H1 (cell line): ENCODE data around the gene MAST1. TPM values are rescaled to one million over a fixed set of nuclear protein-coding genes. Genes with fewer than 3 reads are reported as not detected.
A peak's percentile ranks its signal among the peaks of the same experiment; 100 is the strongest.

Source experiments
- CBX5 ChIP-seq: fragments of 300-800, 300-1000 bp; sonication (generic); IDR thresholded peaks from 2 replicates; pipeline ENCODE4 v1.7.1; 2016; ENCODE audit warnings: antibody characterized with exemption, low read length, low read depth
- CREB1 ChIP-seq: IDR thresholded peaks from 2 replicates; pipeline ENCODE4 v1.6.1; 2012; ENCODE audit warnings: inconsistent platforms
- HDAC2 ChIP-seq, 2 experiments: fragments of 300-600 bp in 1 of 2; sonication (generic) in 1 of 2; IDR thresholded peaks; 2 replicates each; pipeline ENCODE4 v1.6.1; 2011 to 2012; ENCODE audit warnings: low read depth in 2 of 2, low read length in 2 of 2, mild to moderate bottlenecking in 2 of 2, moderate library complexity in 2 of 2, borderline replicate concordance in 1 of 2, inconsistent platforms in 1 of 2
- POU5F1 ChIP-seq: IDR thresholded peaks from 2 replicates; pipeline ENCODE4 v1.6.1; 2011; ENCODE audit warnings: low read depth, mild to moderate bottlenecking, low read length, moderate library complexity
- TEAD4 ChIP-seq: IDR thresholded peaks from 2 replicates; pipeline ENCODE4 v1.6.1; 2012; ENCODE audit warnings: low read depth, low read length, inconsistent platforms, mixed read lengths
- polyA plus RNA-seq, 7 experiments: library from polyadenylated mRNA; depleted of rRNA in 3 of 7; stranded (reverse) in 5 of 7; unstranded in 2 of 7; fragments of >200 nt in 5 of 7; fragments of 200-250 nt in 2 of 7; gene quantifications; 1 replicate in 5 of 7; 2 replicates in 1 of 7; 4 replicates in 1 of 7; pipeline versions ENCODE4 v1.2.1 to v1.2.3, GENCODE V29; 2011 to 2013; ENCODE audit warnings: missing spikeins in 2 of 7, mixed read lengths in 2 of 7
- total RNA-seq: library from RNA; stranded (reverse); fragmentation: NEBNext Ultra II Directional; extraction: Animal tissue kit (Norgen Biotek cat#: 25700); gene quantifications from 2 replicates; pipeline ENCODE4 v1.2.1, GENCODE V29; 2021
- TF ChIP-seq, protein P1 (sequence below): fragments of 300-600 bp; sonication (generic); IDR thresholded peaks from 2 replicates; pipeline ENCODE4 v1.7.1; 2012; ENCODE audit warnings: low read length, moderate library complexity, mild to moderate bottlenecking, inconsistent platforms; ENCODE audit not compliant: insufficient replicate concordance
- TF ChIP-seq, protein P2 (sequence below): IDR thresholded peaks from 2 replicates; pipeline ENCODE4 v1.6.1; 2012; ENCODE audit warnings: low read length, inconsistent platforms
- TF ChIP-seq, protein P3 (sequence below): IDR thresholded peaks from 2 replicates; pipeline ENCODE4 v1.6.1; 2011; ENCODE audit warnings: low read depth, mild to moderate bottlenecking, low read length; ENCODE audit not compliant: insufficient read depth

MAST1 gene
- total and polyA plus RNA-seq, 2 of the 8 experiments (the other 6 are each of a cell fraction or from before 2014, with no cell fraction given) = 15.6 to 28.3 TPM

DNA sequence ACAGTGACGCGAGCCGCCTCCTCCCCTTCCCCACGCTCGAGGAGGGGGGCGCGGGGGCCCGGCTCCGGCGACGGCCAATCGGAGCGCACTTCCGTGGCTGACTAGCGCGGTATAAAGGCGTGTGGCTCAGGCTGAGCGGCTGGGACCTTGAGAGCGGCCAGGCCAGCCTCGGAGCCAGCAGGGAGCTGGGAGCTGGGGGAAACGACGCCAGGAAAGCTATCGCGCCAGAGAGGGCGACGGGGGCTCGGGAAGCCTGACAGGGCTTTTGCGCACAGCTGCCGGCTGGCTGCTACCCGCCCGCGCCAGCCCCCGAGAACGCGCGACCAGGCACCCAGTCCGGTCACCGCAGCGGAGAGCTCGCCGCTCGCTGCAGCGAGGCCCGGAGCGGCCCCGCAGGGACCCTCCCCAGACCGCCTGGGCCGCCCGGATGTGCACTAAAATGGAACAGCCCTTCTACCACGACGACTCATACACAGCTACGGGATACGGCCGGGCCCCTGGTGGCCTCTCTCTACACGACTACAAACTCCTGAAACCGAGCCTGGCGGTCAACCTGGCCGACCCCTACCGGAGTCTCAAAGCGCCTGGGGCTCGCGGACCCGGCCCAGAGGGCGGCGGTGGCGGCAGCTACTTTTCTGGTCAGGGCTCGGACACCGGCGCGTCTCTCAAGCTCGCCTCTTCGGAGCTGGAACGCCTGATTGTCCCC is 46.8 kb upstream of the MAST1 start, which contains the start of gene JUNB (continued):
- TF ChIP-seq HDAC2 (IDR thresholded peaks at IDR 0.05; ENCODE audit: borderline replicate concordance in 1 of 2, low read depth in 2 of 2, low read length in 2 of 2) (no peak), TEAD4 (no peak), CREB1 (peak; percentile 57; the same call in 1 of the 2 replicates), POU5F1 (no peak), CBX5 (no peak)
- TF ChIP-seq, protein P1, sequence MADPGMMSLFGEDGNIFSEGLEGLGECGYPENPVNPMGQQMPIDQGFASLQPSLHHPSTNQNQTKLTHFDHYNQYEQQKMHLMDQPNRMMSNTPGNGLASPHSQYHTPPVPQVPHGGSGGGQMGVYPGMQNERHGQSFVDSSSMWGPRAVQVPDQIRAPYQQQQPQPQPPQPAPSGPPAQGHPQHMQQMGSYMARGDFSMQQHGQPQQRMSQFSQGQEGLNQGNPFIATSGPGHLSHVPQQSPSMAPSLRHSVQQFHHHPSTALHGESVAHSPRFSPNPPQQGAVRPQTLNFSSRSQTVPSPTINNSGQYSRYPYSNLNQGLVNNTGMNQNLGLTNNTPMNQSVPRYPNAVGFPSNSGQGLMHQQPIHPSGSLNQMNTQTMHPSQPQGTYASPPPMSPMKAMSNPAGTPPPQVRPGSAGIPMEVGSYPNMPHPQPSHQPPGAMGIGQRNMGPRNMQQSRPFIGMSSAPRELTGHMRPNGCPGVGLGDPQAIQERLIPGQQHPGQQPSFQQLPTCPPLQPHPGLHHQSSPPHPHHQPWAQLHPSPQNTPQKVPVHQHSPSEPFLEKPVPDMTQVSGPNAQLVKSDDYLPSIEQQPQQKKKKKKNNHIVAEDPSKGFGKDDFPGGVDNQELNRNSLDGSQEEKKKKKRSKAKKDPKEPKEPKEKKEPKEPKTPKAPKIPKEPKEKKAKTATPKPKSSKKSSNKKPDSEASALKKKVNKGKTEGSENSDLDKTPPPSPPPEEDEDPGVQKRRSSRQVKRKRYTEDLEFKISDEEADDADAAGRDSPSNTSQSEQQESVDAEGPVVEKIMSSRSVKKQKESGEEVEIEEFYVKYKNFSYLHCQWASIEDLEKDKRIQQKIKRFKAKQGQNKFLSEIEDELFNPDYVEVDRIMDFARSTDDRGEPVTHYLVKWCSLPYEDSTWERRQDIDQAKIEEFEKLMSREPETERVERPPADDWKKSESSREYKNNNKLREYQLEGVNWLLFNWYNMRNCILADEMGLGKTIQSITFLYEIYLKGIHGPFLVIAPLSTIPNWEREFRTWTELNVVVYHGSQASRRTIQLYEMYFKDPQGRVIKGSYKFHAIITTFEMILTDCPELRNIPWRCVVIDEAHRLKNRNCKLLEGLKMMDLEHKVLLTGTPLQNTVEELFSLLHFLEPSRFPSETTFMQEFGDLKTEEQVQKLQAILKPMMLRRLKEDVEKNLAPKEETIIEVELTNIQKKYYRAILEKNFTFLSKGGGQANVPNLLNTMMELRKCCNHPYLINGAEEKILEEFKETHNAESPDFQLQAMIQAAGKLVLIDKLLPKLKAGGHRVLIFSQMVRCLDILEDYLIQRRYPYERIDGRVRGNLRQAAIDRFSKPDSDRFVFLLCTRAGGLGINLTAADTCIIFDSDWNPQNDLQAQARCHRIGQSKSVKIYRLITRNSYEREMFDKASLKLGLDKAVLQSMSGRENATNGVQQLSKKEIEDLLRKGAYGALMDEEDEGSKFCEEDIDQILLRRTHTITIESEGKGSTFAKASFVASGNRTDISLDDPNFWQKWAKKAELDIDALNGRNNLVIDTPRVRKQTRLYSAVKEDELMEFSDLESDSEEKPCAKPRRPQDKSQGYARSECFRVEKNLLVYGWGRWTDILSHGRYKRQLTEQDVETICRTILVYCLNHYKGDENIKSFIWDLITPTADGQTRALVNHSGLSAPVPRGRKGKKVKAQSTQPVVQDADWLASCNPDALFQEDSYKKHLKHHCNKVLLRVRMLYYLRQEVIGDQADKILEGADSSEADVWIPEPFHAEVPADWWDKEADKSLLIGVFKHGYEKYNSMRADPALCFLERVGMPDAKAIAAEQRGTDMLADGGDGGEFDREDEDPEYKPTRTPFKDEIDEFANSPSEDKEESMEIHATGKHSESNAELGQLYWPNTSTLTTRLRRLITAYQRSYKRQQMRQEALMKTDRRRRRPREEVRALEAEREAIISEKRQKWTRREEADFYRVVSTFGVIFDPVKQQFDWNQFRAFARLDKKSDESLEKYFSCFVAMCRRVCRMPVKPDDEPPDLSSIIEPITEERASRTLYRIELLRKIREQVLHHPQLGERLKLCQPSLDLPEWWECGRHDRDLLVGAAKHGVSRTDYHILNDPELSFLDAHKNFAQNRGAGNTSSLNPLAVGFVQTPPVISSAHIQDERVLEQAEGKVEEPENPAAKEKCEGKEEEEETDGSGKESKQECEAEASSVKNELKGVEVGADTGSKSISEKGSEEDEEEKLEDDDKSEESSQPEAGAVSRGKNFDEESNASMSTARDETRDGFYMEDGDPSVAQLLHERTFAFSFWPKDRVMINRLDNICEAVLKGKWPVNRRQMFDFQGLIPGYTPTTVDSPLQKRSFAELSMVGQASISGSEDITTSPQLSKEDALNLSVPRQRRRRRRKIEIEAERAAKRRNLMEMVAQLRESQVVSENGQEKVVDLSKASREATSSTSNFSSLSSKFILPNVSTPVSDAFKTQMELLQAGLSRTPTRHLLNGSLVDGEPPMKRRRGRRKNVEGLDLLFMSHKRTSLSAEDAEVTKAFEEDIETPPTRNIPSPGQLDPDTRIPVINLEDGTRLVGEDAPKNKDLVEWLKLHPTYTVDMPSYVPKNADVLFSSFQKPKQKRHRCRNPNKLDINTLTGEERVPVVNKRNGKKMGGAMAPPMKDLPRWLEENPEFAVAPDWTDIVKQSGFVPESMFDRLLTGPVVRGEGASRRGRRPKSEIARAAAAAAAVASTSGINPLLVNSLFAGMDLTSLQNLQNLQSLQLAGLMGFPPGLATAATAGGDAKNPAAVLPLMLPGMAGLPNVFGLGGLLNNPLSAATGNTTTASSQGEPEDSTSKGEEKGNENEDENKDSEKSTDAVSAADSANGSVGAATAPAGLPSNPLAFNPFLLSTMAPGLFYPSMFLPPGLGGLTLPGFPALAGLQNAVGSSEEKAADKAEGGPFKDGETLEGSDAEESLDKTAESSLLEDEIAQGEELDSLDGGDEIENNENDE = no peak
- TF ChIP-seq, protein P2, sequence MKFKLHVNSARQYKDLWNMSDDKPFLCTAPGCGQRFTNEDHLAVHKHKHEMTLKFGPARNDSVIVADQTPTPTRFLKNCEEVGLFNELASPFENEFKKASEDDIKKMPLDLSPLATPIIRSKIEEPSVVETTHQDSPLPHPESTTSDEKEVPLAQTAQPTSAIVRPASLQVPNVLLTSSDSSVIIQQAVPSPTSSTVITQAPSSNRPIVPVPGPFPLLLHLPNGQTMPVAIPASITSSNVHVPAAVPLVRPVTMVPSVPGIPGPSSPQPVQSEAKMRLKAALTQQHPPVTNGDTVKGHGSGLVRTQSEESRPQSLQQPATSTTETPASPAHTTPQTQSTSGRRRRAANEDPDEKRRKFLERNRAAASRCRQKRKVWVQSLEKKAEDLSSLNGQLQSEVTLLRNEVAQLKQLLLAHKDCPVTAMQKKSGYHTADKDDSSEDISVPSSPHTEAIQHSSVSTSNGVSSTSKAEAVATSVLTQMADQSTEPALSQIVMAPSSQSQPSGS = no peak
- TF ChIP-seq, protein P3, sequence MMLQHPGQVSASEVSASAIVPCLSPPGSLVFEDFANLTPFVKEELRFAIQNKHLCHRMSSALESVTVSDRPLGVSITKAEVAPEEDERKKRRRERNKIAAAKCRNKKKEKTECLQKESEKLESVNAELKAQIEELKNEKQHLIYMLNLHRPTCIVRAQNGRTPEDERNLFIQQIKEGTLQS = no peak
